Measurements from ENCODE around the gene IL21R.
A peak's percentile ranks its signal among the peaks of the same experiment; 100 is the strongest.

IL21R gene

GRCh38 chr16:27401768-27402568, at the start of gene IL21R:
Gene IL21R, plus strand, starts transcription at chr16:27402174. Its CDS starts 27,898 bp downstream, at chr16:27430072.
- no peak for TF ChIP-seq ZFX (IDR thresholded peaks at IDR 0.05)
- TF ChIP-seq, protein P1, sequence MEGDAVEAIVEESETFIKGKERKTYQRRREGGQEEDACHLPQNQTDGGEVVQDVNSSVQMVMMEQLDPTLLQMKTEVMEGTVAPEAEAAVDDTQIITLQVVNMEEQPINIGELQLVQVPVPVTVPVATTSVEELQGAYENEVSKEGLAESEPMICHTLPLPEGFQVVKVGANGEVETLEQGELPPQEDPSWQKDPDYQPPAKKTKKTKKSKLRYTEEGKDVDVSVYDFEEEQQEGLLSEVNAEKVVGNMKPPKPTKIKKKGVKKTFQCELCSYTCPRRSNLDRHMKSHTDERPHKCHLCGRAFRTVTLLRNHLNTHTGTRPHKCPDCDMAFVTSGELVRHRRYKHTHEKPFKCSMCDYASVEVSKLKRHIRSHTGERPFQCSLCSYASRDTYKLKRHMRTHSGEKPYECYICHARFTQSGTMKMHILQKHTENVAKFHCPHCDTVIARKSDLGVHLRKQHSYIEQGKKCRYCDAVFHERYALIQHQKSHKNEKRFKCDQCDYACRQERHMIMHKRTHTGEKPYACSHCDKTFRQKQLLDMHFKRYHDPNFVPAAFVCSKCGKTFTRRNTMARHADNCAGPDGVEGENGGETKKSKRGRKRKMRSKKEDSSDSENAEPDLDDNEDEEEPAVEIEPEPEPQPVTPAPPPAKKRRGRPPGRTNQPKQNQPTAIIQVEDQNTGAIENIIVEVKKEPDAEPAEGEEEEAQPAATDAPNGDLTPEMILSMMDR (conservative IDR thresholded peaks at IDR 0.05), result no peak
- H3K27ac ChIP-seq, result no peak within 1 kb of the TSS

DNA sequence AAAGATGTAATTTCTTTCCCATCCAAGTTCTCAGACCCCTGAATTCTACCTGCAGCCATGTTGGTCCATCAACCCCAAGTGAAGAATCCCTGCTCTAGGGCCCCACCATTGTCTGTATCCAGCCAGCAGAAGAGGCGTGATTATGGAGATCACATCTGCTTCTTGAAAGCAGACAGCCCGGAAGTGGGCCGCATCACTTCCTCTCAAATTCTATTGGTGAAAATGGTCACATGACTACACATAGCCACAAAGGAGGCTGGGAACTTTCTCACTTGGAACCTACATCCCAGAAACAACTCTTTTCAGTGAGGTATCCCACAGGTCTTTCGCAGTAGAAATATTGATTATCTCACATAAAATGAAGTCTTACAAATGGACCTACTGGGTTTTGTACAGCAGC, 48.1 kb upstream of the IL21R start:
- no peak overlapping the region for H3K27ac ChIP-seq
- no peak for TF ChIP-seq ZFX (IDR thresholded peaks at IDR 0.05)
- TF ChIP-seq, protein P1 (conservative IDR thresholded peaks at IDR 0.05), result no peak

- no peak for TF ChIP-seq ZFX (IDR thresholded peaks at IDR 0.05)
- TF ChIP-seq, protein P1 (conservative IDR thresholded peaks at IDR 0.05), result peak; percentile 32
- no peak overlapping the region for H3K27ac ChIP-seq
Observed at GRCh38 chr16:27355610-27356009, 46.4 kb upstream of the IL21R start.

DNA sequence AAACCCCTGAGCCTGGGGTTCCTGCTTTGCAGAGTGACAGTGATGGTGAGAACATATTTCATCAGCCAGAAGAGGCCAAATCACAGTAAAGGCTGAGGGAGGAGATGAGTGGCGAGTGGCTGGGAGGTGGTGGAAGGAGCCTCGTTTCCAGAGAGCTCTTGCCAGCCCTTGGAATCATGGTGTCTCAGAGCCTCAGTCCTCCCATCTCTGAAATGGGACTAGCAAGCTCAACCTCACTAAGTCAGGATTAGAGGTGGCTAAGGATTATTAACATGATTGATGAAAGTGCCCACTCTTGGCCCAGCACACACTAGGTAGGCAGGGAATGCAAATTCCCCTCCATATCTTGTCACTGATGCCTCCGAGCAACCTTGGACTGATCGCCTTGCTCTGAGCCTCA, 45.2 kb upstream of the IL21R start:
- H3K27ac ChIP-seq, result no peak overlapping the region
- TF ChIP-seq, protein P1 (conservative IDR thresholded peaks at IDR 0.05), result no peak
- no peak for TF ChIP-seq ZFX (IDR thresholded peaks at IDR 0.05)

GRCh38 chr16:27359051-27359450, 42.9 kb upstream of the IL21R start:
- H3K27ac ChIP-seq, result no peak overlapping the region
- TF ChIP-seq ZFX (IDR thresholded peaks at IDR 0.05), result no peak
- TF ChIP-seq, protein P1 (conservative IDR thresholded peaks at IDR 0.05), result no peak

- no peak for TF ChIP-seq ZFX (IDR thresholded peaks at IDR 0.05)
- TF ChIP-seq, protein P1 (conservative IDR thresholded peaks at IDR 0.05), result no peak
- H3K27ac ChIP-seq, result no peak overlapping the region
Observed at GRCh38 chr16:27359615-27360014, 42.4 kb upstream of the IL21R start.

- H3K27ac ChIP-seq, result no peak overlapping the region
- TF ChIP-seq, protein P1 (conservative IDR thresholded peaks at IDR 0.05), result no peak
- TF ChIP-seq ZFX (IDR thresholded peaks at IDR 0.05), result no peak
Observed at GRCh38 chr16:27361987-27362386, 40.0 kb upstream of the IL21R start.
